Esophagus squamous epithelium (tissue), 5 donors: Measurements from ENCODE around the gene IFNG. TPM values are rescaled to one million over a fixed set of nuclear protein-coding genes. Genes with fewer than 3 reads are reported as not detected.

Experiments
- DNase-seq: peaks from one replicate; lab custom pipeline; 2025; lab: John Stamatoyannopoulos, UW
- H3K27ac ChIP-seq, 4 donors: fragments of 200-600 bp; sonication (generic); one replicate each; pipeline ENCODE4 v1.5.1; 2016 to 2019; ENCODE audit warnings: mild to moderate bottlenecking in 1 of 4
- H3K27me3 ChIP-seq, 4 donors: fragments of 200-600 bp; sonication (generic); 1 replicate in 3 of 4; 2 replicates in 1 of 4; pipeline versions ENCODE4 v1.5.1 to v1.6.0; 2017 to 2021; ENCODE audit warnings: antibody characterized with exemption in 1 of 4
- H3K36me3 ChIP-seq, 3 donors: fragments of 200-600 bp; sonication (generic); one replicate each; pipeline ENCODE4 v1.5.1; 2016 to 2019
- H3K4me1 ChIP-seq, 3 donors: fragments of 200-600 bp; sonication (generic); one replicate each; pipeline ENCODE4 v1.5.1; 2017 to 2019
- H3K4me3 ChIP-seq, 4 donors: fragments of 200-600 bp; sonication (generic); 1 replicate in 3 of 4; 2 replicates in 1 of 4; pipeline ENCODE4 v1.5.1; 2016 to 2019; ENCODE audit warnings: mild to moderate bottlenecking in 2 of 4, moderate library complexity in 1 of 4
- H3K9me3 ChIP-seq, 3 donors: fragments of 200-600 bp; sonication (generic); one replicate each; pipeline ENCODE4 v1.5.1; 2016 to 2019
- CTCF ChIP-seq, 6 experiments: fragments of 450-650 bp in 4 of 6; fragments of 200-600 bp in 2 of 6; sonication (generic) in 2 of 6; IDR thresholded peaks; one replicate each; pipeline ENCODE4 v1.5.1; 2016 to 2019; ENCODE audit warnings: antibody characterized with exemption in 6 of 6, mild to moderate bottlenecking in 4 of 6, moderate library complexity in 4 of 6
- POLR2A ChIP-seq, 4 donors: fragments of 450-650 bp; IDR thresholded peaks; one replicate each; pipeline ENCODE4 v1.6.1; 2017; ENCODE audit warnings: antibody characterized with exemption in 4 of 4, mild to moderate bottlenecking in 4 of 4, moderate library complexity in 3 of 4
- WGBS, 2 donors: methylation state at CpG; one replicate each; pipeline ENCODE4 v1.1.5; 2018; 5-methylcytosine and 5-hydroxymethylcytosine counted together
- intact Hi-C: fragments of 100-400 bp; cut with DNase I; formaldehyde crosslinking; loops from one replicate; pipeline ENCODE4 v1.15.0; 2022
- total RNA-seq, 4 donors: library from RNA; depleted of rRNA; stranded (reverse); fragments of >200 nt; gene quantifications; one replicate each; pipeline ENCODE4 v1.1.0, GENCODE V29; 2016
- donor health status: DM: yes; HTN: yes; CAD: no.

The IFNG gene
- total RNA-seq, 4 donors from 2014 or later, result not detected

GRCh38 chr12:68166317-68166831 lies 6.8 kb upstream of the IFNG start:
- H3K4me1 ChIP-seq, result no peaks in the 10 kb centered on the region
- H3K27me3 ChIP-seq, result peaks cover 0 to 9% (median 0%) of the 10 kb centered on the region in 4 donors
- no peak for DNase-seq
- H3K4me3 ChIP-seq, result no peak overlapping the region
- intact Hi-C loops, result no loop called here
- no peaks in the 10 kb centered on the region for H3K9me3 ChIP-seq
- TF ChIP-seq POLR2A (IDR thresholded peaks at IDR 0.05) (no peak), CTCF (IDR thresholded peaks at IDR 0.05) (no peak)
- no peaks in the 10 kb centered on the region for H3K36me3 ChIP-seq
- H3K27ac ChIP-seq, result no peak overlapping the region
- 55 to 60% methylated on average over 5 of the region's 5 CpGs for WGBS, 2 donors

- H3K4me3 ChIP-seq, result no peak overlapping the region
- H3K9me3 ChIP-seq, result no peaks in the 10 kb centered on the region
- WGBS, 2 donors, result 65 to 89% methylated on average over 4 of the region's 4 CpGs
- no peak overlapping the region for H3K27ac ChIP-seq
- TF ChIP-seq POLR2A (IDR thresholded peaks at IDR 0.05) (no peak), CTCF (IDR thresholded peaks at IDR 0.05) (no peak)
- peaks cover 0 to 9% (median 0%) of the 10 kb centered on the region in 4 donors for H3K27me3 ChIP-seq
- DNase-seq, result no peak
- no peaks in the 10 kb centered on the region for H3K4me1 ChIP-seq
- intact Hi-C loops, result no loop called here
- no peaks in the 10 kb centered on the region for H3K36me3 ChIP-seq
Observed at GRCh38 chr12:68163560-68164081, 4.1 kb upstream of the IFNG start.

GRCh38 chr12:68162374-68162773 lies 2.8 kb upstream of the IFNG start:
- Histone ChIP-seq H3K4me1 (peaks cover 0 to under 1% (median 0%) of the 10 kb centered on the region in 3 donors), H3K9me3 (no peaks in the 10 kb centered on the region), H3K36me3 (no peaks in the 10 kb centered on the region), H3K27ac (no peak overlapping the region), H3K27me3 (peaks cover 0 to 9% (median 0%) of the 10 kb centered on the region in 4 donors), H3K4me3 (no peak overlapping the region)
- no peak for TF ChIP-seq POLR2A (IDR thresholded peaks at IDR 0.05)
- no peak for TF ChIP-seq CTCF (IDR thresholded peaks at IDR 0.05)
- intact Hi-C loops, result no loop called here
- 69% methylated on average over 2 of the region's 2 CpGs for WGBS, 2 donors
- DNase-seq, result no peak

GRCh38 chr12:68158432-68158831 lies 1.1 kb downstream of the IFNG start:
- no peaks in the 10 kb centered on the region for H3K9me3 ChIP-seq
- no peaks in the 10 kb centered on the region for H3K36me3 ChIP-seq
- no peak overlapping the region for H3K4me3 ChIP-seq
- H3K27me3 ChIP-seq, result no peaks in the 10 kb centered on the region
- no peak for DNase-seq
- intact Hi-C loops, result loop anchor here (10.0 kb wide), 1 partner anchor 114 kb away; no protein-coding TSS in a partner anchor
- TF ChIP-seq CTCF (IDR thresholded peaks at IDR 0.05), result peak in 5 of 6 experiments; percentile 21 to 65 (median 44)
- TF ChIP-seq POLR2A (IDR thresholded peaks at IDR 0.05), result no peak
- 35 to 41% methylated on average over 2 of the region's 2 CpGs for WGBS, 2 donors
- peaks cover 0 to 4% (median 0%) of the 10 kb centered on the region in 3 donors for H3K4me1 ChIP-seq
- no peak overlapping the region for H3K27ac ChIP-seq

GRCh38 chr12:68157380-68157779 lies 2.2 kb downstream of the IFNG start:
- Histone ChIP-seq H3K27ac (no peak overlapping the region), H3K4me1 (peaks cover 0 to 4% (median 0%) of the 10 kb centered on the region in 3 donors), H3K4me3 (no peak overlapping the region), H3K36me3 (no peaks in the 10 kb centered on the region), H3K27me3 (peaks cover 0 to 3% (median 0%) of the 10 kb centered on the region in 4 donors), H3K9me3 (no peaks in the 10 kb centered on the region)
- DNase-seq, result no peak
- WGBS, 2 donors, result 60 to 64% methylated on average over 4 of the region's 4 CpGs
- no peak for TF ChIP-seq CTCF (IDR thresholded peaks at IDR 0.05)
- no peak for TF ChIP-seq POLR2A (IDR thresholded peaks at IDR 0.05)
- intact Hi-C loops, result loop anchor here (10.0 kb wide), 1 partner anchor 113 kb away; no protein-coding TSS in a partner anchor
